HG03025 (cell line): ENCODE measurements around the gene HS6ST1.
"Not testable (repeated sequence)": the region's sequence is repeated elsewhere in the genome, so short reads cannot be mapped to it uniquely, and the experiment has no call there.

ENCODE experiments used
- ATAC-seq: cut with Tn5 transposase; IDR thresholded peaks from one replicate; pipeline ENCODE4 v1.9.1; 2021; ENCODE audit warnings: mild to moderate bottlenecking, moderate library complexity; ENCODE audit not compliant: unreplicated experiment, low FRiP score

HS6ST1 gene

DNA sequence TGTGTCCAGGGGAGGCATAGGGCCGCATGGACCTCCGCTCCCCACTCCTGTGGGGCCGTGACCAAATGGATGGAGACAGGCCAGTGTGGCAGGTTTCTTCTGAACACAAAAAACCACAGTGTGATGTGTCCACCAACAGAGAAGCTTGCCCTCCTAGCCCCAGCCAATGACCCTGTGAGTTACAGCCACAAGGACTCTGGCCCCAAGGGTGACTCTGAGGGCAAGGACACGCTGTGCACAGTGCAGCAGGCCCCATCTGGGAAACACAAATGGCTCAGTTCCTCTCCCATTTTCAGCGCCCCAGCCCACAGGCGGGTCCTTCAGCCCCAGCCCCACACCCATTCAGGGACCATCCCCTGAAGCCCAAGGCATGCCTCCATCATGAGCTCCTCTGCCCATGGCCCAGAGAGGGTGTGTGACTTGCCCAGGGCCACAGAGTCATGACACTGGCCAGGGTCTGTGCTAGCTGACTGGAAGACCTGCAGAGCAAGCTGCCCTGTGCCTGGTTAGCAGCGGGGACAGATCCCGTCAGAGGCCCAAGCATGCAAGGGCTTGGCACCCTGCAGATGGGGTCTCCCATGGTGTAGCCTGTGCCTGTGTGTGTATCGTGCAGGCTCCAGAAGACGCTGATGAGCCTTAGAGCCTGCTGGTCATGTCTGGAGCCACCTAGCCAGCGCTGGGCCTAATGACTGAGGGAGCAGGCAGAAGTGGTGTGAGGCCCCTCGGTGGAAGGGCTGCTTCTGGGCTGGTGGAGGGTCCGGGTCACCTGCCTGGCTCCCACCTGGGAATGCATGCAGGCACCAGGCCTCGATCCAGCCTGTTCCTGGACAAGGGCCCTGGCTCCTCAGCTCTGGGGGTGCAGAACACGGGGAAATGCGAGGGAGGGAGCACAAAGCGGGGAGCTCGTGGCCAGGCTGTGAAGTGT lies 47.7 kb downstream of the HS6ST1 start:
- ATAC-seq: no peak

DNA sequence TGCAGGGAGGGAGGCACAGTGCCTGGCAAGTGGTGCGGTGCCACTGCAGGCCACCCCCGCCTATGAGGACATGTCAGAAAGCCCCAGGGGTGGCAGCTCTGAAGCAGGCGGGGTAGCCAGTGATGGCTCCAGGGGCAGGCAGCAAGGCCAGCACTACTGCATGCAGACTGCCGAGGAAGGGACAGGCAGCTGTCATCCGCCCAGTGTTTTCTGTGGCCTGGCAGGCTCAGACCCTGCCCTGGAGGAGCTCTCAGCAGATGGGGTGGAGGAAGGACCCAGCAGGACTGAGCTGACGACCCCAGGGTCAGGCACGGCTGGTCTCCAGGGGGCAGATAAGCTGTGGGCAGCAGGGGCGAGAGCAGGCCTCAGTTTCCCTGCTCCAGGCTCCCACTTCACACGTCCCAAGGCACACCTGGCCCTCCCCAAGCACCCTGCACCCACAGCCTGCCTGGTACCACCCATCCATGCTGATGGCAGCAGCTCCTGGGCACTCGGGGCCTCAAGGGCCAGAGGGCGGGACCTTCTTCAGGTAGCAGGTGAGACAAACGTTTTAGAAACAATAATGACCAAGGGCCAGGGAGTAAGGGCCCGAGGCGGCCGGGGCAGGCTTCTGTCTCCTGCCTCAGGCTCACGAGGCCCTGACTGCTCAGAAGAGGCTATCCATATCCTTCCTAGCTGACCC lies 48.5 kb downstream of the HS6ST1 start:
- ATAC-seq: no peak

- ATAC-seq: no peak
Measured at GRCh38 chr2:128269063-128269989, 49.3 kb downstream of the HS6ST1 start.

GRCh38 chr2:128268611-128269010 lies 50.1 kb downstream of the HS6ST1 start:
- not testable (repeated sequence) for ATAC-seq

DNA sequence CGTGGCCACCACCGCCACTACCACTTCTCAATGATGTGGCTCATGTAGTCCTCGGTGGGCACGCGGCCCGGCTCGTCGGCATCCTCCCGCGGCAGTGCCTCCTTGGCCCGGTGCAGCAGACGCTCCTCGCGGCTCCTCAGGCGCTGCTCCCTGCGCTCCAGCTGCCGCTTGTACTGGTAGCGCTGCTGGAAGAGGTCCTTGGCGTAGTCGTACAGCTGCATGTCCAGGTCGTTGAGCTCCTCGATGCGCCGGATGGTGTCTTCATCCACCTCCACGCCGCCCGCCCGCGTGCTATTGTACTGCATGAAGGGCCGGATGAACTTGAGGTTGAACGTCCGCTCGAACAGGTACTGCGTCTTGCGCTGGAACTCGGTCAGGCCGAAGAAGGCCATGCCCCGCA lies 50.5 kb downstream of the HS6ST1 start:
- ATAC-seq: not testable (repeated sequence)

DNA sequence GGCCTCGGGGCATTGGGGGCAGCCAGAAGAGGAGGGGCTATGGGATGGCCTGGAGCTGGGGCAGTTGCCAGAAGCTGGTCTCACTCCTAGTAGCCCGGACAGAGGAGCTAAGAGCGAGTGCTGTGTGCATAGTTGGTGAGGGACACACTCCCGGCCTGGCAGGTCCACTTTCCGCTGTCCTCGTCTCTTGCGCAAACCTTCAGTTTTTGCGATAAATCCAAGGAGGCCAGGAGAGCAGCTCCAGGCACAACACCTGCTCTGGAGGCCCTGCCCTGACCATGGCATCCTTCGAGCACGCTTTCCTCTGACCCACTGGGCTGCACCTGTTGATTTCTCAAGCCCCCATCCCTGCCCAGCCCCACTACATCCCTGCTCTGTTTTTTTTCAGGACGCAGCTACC lies 51.0 kb downstream of the HS6ST1 start:
- ATAC-seq: not testable (repeated sequence)

GRCh38 chr2:128267197-128267596 lies 51.5 kb downstream of the HS6ST1 start:
- not testable (repeated sequence) for ATAC-seq

GRCh38 chr2:128266463-128266862 lies 52.2 kb downstream of the HS6ST1 start:
- not testable (repeated sequence) for ATAC-seq

DNA sequence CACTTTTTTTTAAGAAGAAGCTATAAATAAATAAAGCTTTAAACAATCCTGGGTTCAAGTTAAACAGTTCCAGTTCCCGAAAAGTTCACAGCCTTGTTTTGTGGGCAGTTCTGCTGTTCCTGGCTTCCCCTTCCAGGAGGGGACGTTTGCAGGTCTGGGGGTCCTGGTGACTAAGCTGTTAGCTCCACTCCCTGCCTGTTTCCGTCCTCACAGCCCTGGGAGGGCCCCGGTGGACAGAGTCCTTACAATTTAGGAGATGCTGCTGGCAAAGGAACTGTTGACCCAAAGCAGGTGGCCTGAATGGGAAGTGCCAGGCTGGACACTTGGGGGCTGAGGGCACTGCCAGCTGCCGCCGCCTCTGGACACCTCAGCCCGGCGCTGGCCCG lies 53.1 kb downstream of the HS6ST1 start:
- ATAC-seq: not testable (repeated sequence)

- ATAC-seq: no peak
Measured at GRCh38 chr2:128264881-128265607, 53.6 kb downstream of the HS6ST1 start.

- ATAC-seq: no peak
Measured at GRCh38 chr2:128263902-128264331, 54.8 kb downstream of the HS6ST1 start.

DNA sequence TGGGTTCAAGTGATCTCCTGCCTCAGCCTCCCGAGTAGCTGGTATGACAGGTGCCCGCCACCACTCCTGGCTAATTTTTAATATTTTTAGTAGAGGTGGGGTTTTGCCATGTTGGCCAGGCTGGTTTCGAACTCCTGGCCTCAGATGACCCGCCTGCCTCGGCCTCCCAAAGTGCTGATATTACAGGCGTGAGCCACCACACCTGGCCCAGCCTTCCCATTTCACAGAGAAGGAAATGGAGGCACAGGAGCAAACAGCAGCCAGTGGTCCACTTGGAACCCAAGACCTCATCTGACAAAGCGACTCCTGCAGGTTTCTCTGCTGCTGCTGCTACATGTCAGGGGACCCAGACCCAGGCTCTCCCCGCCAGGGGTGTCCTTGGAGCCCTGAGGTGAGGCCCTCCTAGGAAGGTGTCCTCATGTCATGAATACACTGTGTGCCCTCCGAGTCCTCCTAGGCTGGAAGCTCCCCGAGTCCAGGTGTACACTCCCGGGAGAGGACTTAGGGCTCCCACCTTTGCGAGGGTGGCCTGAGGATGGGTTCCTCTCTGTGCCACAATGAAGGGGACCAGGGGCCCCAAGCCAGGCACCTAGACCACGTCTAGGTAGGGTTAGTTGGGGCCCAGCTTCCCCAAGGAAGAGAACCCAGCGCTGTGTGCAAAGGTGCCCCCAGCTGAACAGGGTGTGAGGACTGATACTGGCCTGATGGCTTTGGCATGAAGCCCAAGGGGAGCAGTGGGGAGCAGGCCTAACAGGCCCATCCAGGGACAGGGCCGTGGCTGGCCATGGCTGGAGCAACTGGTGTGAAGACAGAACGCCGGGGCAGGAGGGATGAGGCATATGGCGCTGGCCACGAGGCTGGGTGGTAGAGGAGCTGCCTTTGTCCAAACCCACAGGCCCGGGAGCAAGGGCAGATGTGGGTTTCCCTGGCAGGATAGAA lies 56.1 kb downstream of the HS6ST1 start:
- no peak for ATAC-seq

GRCh38 chr2:128261245-128262128 lies 57.2 kb downstream of the HS6ST1 start:
- no peak for ATAC-seq

DNA sequence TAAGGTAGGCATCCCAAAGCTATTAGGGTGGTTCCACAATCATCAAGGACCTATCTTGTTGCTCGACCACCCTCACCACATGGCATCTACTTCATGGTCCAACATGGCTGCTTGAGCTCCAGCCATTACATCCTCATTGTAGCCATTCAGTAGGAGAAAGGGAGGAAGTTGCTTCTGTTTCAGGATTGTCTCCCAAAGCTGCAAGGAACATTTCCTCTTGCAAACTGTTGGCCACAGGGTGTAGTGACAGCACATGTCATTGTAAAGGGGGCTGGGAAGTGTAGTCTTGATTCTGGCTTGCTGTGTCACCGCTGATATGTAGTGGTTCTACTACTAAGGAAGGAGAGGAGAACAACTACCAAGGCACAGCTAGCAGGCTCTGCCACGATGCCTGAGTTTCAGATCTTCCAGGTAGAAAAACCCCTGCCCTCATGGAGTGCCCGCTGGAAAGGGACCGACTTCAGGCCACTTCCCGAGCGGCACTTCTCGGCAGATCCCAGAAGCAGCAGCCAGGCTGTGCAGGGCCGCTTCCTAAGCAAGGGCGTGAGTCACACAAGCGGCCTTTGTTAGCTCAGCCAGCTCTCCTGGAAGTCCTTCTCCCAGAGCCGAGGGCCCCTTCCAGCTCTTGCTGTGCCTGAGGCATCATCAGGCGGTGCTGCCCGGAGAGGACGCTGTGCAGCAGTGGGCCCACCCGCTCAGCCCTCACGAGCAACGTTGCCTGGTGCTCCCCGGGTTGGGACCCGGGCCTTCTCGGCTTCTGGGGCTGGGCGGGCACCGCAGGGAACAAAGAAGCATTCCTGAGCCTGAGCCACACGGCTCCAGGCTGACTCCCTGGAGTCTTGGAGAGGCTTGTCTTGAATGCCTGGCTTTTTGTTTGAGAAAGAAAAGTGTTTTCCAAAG lies 58.2 kb downstream of the HS6ST1 start:
- no peak for ATAC-seq

GRCh38 chr2:128259585-128259984 lies 59.1 kb downstream of the HS6ST1 start:
- ATAC-seq: no peak

DNA sequence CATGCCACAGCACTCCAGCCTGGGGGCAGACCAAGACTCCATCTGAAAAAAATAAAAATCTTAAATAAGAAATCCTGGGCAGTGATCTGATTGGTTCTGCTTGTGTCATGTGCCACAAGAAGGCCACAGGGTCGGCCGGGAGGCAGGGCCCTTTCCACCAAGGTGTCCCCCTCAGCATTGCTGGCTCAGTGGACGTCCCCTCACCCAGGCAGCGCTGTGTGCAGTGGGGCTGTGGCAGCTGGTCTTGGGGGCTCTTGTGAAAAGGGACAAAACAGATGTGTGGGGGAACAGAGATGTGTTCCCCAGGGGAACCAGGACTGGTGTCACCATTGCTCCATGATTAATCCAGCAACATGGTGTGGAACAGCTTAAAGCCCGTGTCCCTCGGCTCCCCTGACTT lies 60.5 kb downstream of the HS6ST1 start:
- ATAC-seq: no peak

- no peak for ATAC-seq
Measured at GRCh38 chr2:128252501-128252900, 66.2 kb downstream of the HS6ST1 start.
